Naive thymus-derived CD8-positive, alpha-beta T cell (primary cell): ENCODE measurements around the gene TRPV3. TPM values are rescaled to one million over a fixed set of nuclear protein-coding genes. Genes with fewer than 3 reads are reported as not detected.
A peak's percentile ranks its signal among the peaks of the same experiment; 100 is the strongest.

Experiments
- ATAC-seq, 2 donors: fragments of 150-1000 bp; cut with Tn5 transposase in 1 of 2; sonication (Bioruptor Pico), chemical (Tn5 transposase) in 1 of 2; 1 replicate in 1 of 2; 2 replicates in 1 of 2; pipeline ENCODE4 v1.10.0; 2021; ENCODE audit warnings: mild to moderate bottlenecking in 2 of 2, moderate library complexity in 2 of 2
- POLR2A ChIA-PET: fragments of 350-600 bp; sonication (Branson Sonifier 250); formaldehyde crosslinking; loops from one replicate; lab custom pipeline; 2021; ENCODE audit warnings: antibody characterized with exemption; lab: Charles Lee
- DNase-seq, 10 donors: peaks; one replicate each; pipeline versions ENCODE4 v3.0.0 to v3.0.0-alpha.2; 2020 to 2022
- H3K27ac Mint-ChIP-seq, 10 donors: one replicate each; pipeline ENCODE4 v1.8.0; 2020 to 2022; ENCODE audit warnings: mild to moderate bottlenecking in 10 of 10, mixed read lengths in 10 of 10, moderate library complexity in 4 of 10, inconsistent platforms in 1 of 10
- H3K27me3 Mint-ChIP-seq, 5 donors: one replicate each; pipeline ENCODE4 v1.8.0; 2021 to 2022; ENCODE audit warnings: mixed read lengths in 5 of 5
- H3K36me3 Mint-ChIP-seq, 3 donors: one replicate each; pipeline ENCODE4 v1.8.0; 2020 to 2022; ENCODE audit warnings: mixed read lengths in 3 of 3, mild to moderate bottlenecking in 2 of 3, inconsistent platforms in 1 of 3
- H3K4me1 Mint-ChIP-seq, 4 donors: one replicate each; pipeline ENCODE4 v1.8.0; 2021 to 2022; ENCODE audit warnings: mixed read lengths in 4 of 4
- H3K4me3 Mint-ChIP-seq, 10 donors: one replicate each; pipeline ENCODE4 v1.8.0; 2020 to 2022; ENCODE audit warnings: mild to moderate bottlenecking in 10 of 10, mixed read lengths in 10 of 10, moderate library complexity in 6 of 10, inconsistent platforms in 1 of 10
- H3K9me3 Mint-ChIP-seq, 9 donors: one replicate each; pipeline ENCODE4 v1.8.0; 2020 to 2022; ENCODE audit warnings: mixed read lengths in 9 of 9, mild to moderate bottlenecking in 3 of 9, inconsistent platforms in 1 of 9, moderate library complexity in 1 of 9
- polyA plus RNA-seq, 3 donors: library from polyadenylated mRNA; unstranded; fragments of 300-500 nt; fragmentation: Illumina TruSeq; gene quantifications; one replicate each; pipeline ENCODE4 v1.2.3, GENCODE V29; 2021
- total RNA-seq, 8 experiments: library from RNA in 2 of 8; stranded (reverse) in 2 of 8; gene quantifications; one replicate each; pipeline ENCODE4 v1.2.3 and lab custom pipeline; 2021 to 2026

Gene TRPV3
- total and polyA plus RNA-seq, 5 experiments from 2014 or later, result 0.13 to 0.47 (median 0.38) TPM; not detected in 2

GRCh38 chr17:3535253-3535995 is 22.2 kb downstream of the TRPV3 start:
- H3K27ac Mint-ChIP-seq, result peak overlapping the region in 8 of 10 donors; percentile 27 to 89 (median 72)
- H3K9me3 Mint-ChIP-seq, result no peaks in the 10 kb centered on the region
- H3K4me1 Mint-ChIP-seq, result peaks cover 5 to 15% (median 7%) of the 10 kb centered on the region in 4 donors
- H3K4me3 Mint-ChIP-seq, result peak overlapping the region; percentile 45 to 77 (median 67)
- H3K27me3 Mint-ChIP-seq, result peaks cover 0 to 8% (median 2%) of the 10 kb centered on the region in 5 donors
- H3K36me3 Mint-ChIP-seq, result no peaks in the 10 kb centered on the region
- POLR2A ChIA-PET, result no interaction called here
- ATAC-seq, result peak; percentile 90 to 92
- peak; percentile 20 to 71 (median 51) for DNase-seq

GRCh38 chr17:3534881-3535252 is 22.7 kb downstream of the TRPV3 start:
- POLR2A ChIA-PET, result no interaction called here
- H3K27ac Mint-ChIP-seq, result peak overlapping the region in 5 of 10 donors; percentile 11 to 67 (median 56)
- H3K9me3 Mint-ChIP-seq, result no peaks in the 10 kb centered on the region
- peak overlapping the region in 6 of 10 donors; percentile 9 to 62 (median 35) for H3K4me3 Mint-ChIP-seq
- H3K27me3 Mint-ChIP-seq, result peaks cover 0 to 8% (median 0%) of the 10 kb centered on the region in 5 donors
- ATAC-seq (peak in 1 of 2 donors; percentile 27), DNase-seq (no peak)
- peaks cover 5 to 15% (median 7%) of the 10 kb centered on the region in 4 donors for H3K4me1 Mint-ChIP-seq
- H3K36me3 Mint-ChIP-seq, result no peaks in the 10 kb centered on the region

GRCh38 chr17:3533752-3534151 is 23.9 kb downstream of the TRPV3 start:
- no peak for ATAC-seq

GRCh38 chr17:3532859-3533142 is 24.8 kb downstream of the TRPV3 start:
- no peak overlapping the region for H3K4me3 Mint-ChIP-seq

More at GRCh38 chr17:3533752-3534151, 23.9 kb downstream of the TRPV3 start:
- peaks cover 5 to 15% (median 7%) of the 10 kb centered on the region in 4 donors for H3K4me1 Mint-ChIP-seq
- H3K9me3 Mint-ChIP-seq, result no peaks in the 10 kb centered on the region
- H3K27ac Mint-ChIP-seq, result peak overlapping the region in 2 of 10 donors; percentile 14 to 43
- H3K36me3 Mint-ChIP-seq, result no peaks in the 10 kb centered on the region
- no peak overlapping the region for H3K4me3 Mint-ChIP-seq
- no peak for DNase-seq
- H3K27me3 Mint-ChIP-seq, result peaks cover 0 to 12% (median 0%) of the 10 kb centered on the region in 5 donors
- POLR2A ChIA-PET, result no interaction called here

GRCh38 chr17:3532106-3532858 is 25.3 kb downstream of the TRPV3 start:
- H3K4me1 Mint-ChIP-seq, result peaks cover 5 to 15% (median 7%) of the 10 kb centered on the region in 4 donors
- POLR2A ChIA-PET, result no interaction called here
- H3K27me3 Mint-ChIP-seq, result peaks cover 0 to 15% (median 0%) of the 10 kb centered on the region in 5 donors
- H3K4me3 Mint-ChIP-seq, result no peak overlapping the region
- DNase-seq (no peak), ATAC-seq (no peak)
- H3K36me3 Mint-ChIP-seq, result no peaks in the 10 kb centered on the region
- no peaks in the 10 kb centered on the region for H3K9me3 Mint-ChIP-seq
- H3K27ac Mint-ChIP-seq, result no peak overlapping the region

More at GRCh38 chr17:3532859-3533142, 24.8 kb downstream of the TRPV3 start:
- Mint-ChIP-seq H3K36me3 (no peaks in the 10 kb centered on the region), H3K27ac (no peak overlapping the region), H3K4me1 (peaks cover 5 to 15% (median 7%) of the 10 kb centered on the region in 4 donors), H3K27me3 (peaks cover 0 to 12% (median 0%) of the 10 kb centered on the region in 5 donors), H3K9me3 (no peaks in the 10 kb centered on the region)
- ATAC-seq (no peak), DNase-seq (no peak)
- POLR2A ChIA-PET, result no interaction called here

- POLR2A ChIA-PET, result no interaction called here
- Mint-ChIP-seq H3K27ac (no peak overlapping the region), H3K9me3 (no peaks in the 10 kb centered on the region), H3K4me3 (no peak overlapping the region), H3K36me3 (no peaks in the 10 kb centered on the region), H3K4me1 (peaks cover 5 to 14% (median 7%) of the 10 kb centered on the region in 4 donors), H3K27me3 (peaks cover 0 to 17% (median 0%) of the 10 kb centered on the region in 5 donors)
- ATAC-seq, result no peak
- DNase-seq, result no peak
Observed at GRCh38 chr17:3531266-3532101, 26.1 kb downstream of the TRPV3 start.

GRCh38 chr17:3529817-3530741 is 27.5 kb downstream of the TRPV3 start:
- Mint-ChIP-seq H3K4me1 (peaks cover 0 to 6% (median 5%) of the 10 kb centered on the region in 4 donors), H3K36me3 (no peaks in the 10 kb centered on the region), H3K9me3 (no peaks in the 10 kb centered on the region), H3K27me3 (peaks cover 0 to 17% (median 0%) of the 10 kb centered on the region in 5 donors), H3K27ac (no peak overlapping the region), H3K4me3 (no peak overlapping the region)
- DNase-seq (no peak), ATAC-seq (no peak)
- POLR2A ChIA-PET, result no interaction called here

- no peaks in the 10 kb centered on the region for H3K9me3 Mint-ChIP-seq
- ATAC-seq (no peak), DNase-seq (no peak)
- POLR2A ChIA-PET, result no interaction called here
- peak overlapping the region in 1 of 10 donors; percentile 48 for H3K4me3 Mint-ChIP-seq
- H3K27ac Mint-ChIP-seq, result peak overlapping the region in 2 of 10 donors; percentile 46 to 79
- H3K4me1 Mint-ChIP-seq, result peaks cover 0 to 2% (median 0%) of the 10 kb centered on the region in 4 donors
- no peaks in the 10 kb centered on the region for H3K36me3 Mint-ChIP-seq
- peaks cover 0 to 17% (median 0%) of the 10 kb centered on the region in 5 donors for H3K27me3 Mint-ChIP-seq
Observed at GRCh38 chr17:3528880-3529511, 28.6 kb downstream of the TRPV3 start.

- H3K27me3 Mint-ChIP-seq, result peaks cover 0 to 17% (median 0%) of the 10 kb centered on the region in 5 donors
- no peak for DNase-seq
- H3K36me3 Mint-ChIP-seq, result no peaks in the 10 kb centered on the region
- H3K27ac Mint-ChIP-seq, result peak overlapping the region in 1 of 10 donors; percentile 46
- peaks cover 0 to 2% (median 0%) of the 10 kb centered on the region in 4 donors for H3K4me1 Mint-ChIP-seq
- H3K4me3 Mint-ChIP-seq, result no peak overlapping the region
- POLR2A ChIA-PET, result no interaction called here
- no peaks in the 10 kb centered on the region for H3K9me3 Mint-ChIP-seq
- ATAC-seq, result no peak
Observed at GRCh38 chr17:3528403-3528851, 29.2 kb downstream of the TRPV3 start.

GRCh38 chr17:3527896-3528295 is 29.7 kb downstream of the TRPV3 start:
- Mint-ChIP-seq H3K4me1 (no peaks in the 10 kb centered on the region), H3K4me3 (no peak overlapping the region), H3K27ac (no peak overlapping the region), H3K36me3 (no peaks in the 10 kb centered on the region), H3K27me3 (peaks cover 0 to 13% (median 0%) of the 10 kb centered on the region in 5 donors), H3K9me3 (no peaks in the 10 kb centered on the region)
- DNase-seq (no peak), ATAC-seq (no peak)
- POLR2A ChIA-PET, result no interaction called here

- POLR2A ChIA-PET, result no interaction called here
- ATAC-seq (no peak), DNase-seq (no peak)
- Mint-ChIP-seq H3K27ac (no peak overlapping the region), H3K27me3 (peaks cover 0 to 13% (median 0%) of the 10 kb centered on the region in 5 donors), H3K36me3 (no peaks in the 10 kb centered on the region), H3K4me3 (peak overlapping the region in 1 of 10 donors; percentile 6), H3K4me1 (no peaks in the 10 kb centered on the region), H3K9me3 (no peaks in the 10 kb centered on the region)
Observed at GRCh38 chr17:3527468-3527867, 30.1 kb downstream of the TRPV3 start.
